ENCODE measurements around the gene ATP8B1.

Gene ATP8B1

DNA sequence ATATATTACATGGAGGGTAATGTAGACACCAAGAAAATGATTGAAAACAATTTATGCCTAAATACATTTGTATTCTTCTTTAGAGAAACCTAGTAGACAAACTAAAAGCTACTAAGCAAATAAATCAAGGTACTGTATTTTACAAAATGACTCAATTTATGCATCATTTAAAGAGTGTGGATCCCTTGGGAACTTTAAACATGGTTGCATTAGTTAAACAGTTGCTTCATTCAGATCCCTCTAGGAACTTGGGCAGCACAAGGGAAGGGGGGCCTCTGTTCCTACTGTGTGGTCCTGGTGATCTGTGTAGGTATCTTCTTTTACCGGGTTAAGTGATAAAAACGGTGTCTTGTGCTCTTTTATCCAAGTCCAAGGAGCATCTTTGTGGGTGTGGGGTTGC, 31.5 kb upstream of the ATP8B1 start:
- TF ChIP-seq RAD21 (IDR thresholded peaks at IDR 0.05; ENCODE audit: low read depth) (no peak), FOXM1 (IDR thresholded peaks at IDR 0.05; ENCODE audit: borderline replicate concordance, low read depth) (no peak), EGR1 (IDR thresholded peaks at IDR 0.05) (no peak), TEAD4 (IDR thresholded peaks at IDR 0.05) (no peak), YY1 (IDR thresholded peaks at IDR 0.05; ENCODE audit: low read depth) (no peak), NFIC (IDR thresholded peaks at IDR 0.05) (no peak), CREB1 (IDR thresholded peaks at IDR 0.05; ENCODE audit: low read depth) (no peak), TCF12 (IDR thresholded peaks at IDR 0.05; ENCODE audit: low read depth) (no peak), MAX (IDR thresholded peaks at IDR 0.05) (no peak), REST (IDR thresholded peaks at IDR 0.05; ENCODE audit: low read depth) (no peak)

DNA sequence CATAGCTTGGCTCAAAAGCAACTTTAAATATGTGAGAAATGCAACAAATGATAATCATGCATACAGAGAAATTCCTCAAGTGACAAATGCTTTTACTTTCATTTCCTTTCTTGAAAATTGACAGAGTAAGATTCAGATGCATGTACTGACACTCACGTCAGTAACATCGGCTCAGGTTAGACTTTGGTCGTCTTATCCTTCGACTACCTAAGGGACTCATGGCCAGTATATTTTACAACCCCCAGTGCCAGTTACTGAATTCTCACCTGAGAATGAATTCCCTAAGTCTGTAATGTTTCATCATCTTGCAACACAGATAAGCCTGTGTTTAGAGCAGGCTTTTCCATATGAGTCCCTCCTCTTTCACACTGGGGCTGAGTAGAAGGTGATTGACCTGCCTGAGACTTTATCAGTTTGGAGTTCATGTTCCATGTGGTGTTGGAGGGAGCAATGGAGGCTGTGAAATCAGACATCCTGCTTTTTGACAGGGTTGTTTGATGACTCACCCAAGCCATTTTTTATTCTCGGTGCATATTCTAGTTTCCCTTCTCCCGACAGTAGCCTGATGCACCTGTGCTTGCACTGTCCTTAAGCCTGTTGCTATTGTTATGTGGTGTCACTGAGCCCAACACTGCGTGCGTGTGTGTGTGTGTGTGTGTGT, 30.5 kb upstream of the ATP8B1 start:
- TF ChIP-seq USF1 (IDR thresholded peaks at IDR 0.05) (no peak), YY1 (IDR thresholded peaks at IDR 0.05; ENCODE audit: low read depth) (no peak), EP300 (IDR thresholded peaks at IDR 0.05; ENCODE audit: borderline replicate concordance) (no peak), REST (IDR thresholded peaks at IDR 0.05; ENCODE audit: low read depth) (no peak), RAD21 (IDR thresholded peaks at IDR 0.05; ENCODE audit: low read depth) (no peak), FOXM1 (IDR thresholded peaks at IDR 0.05; ENCODE audit: borderline replicate concordance, low read depth) (no peak), ZBTB7A (IDR thresholded peaks at IDR 0.05; ENCODE audit: low read depth) (no peak), NFIC (IDR thresholded peaks at IDR 0.05) (no peak), TCF12 (IDR thresholded peaks at IDR 0.05; ENCODE audit: low read depth) (no peak), MAX (IDR thresholded peaks at IDR 0.05) (no peak), CEBPB (IDR thresholded peaks at IDR 0.05) (no peak), EGR1 (IDR thresholded peaks at IDR 0.05) (no peak), CREB1 (IDR thresholded peaks at IDR 0.05; ENCODE audit: low read depth) (no peak), TEAD4 (IDR thresholded peaks at IDR 0.05) (no peak), TAF1 (IDR thresholded peaks at IDR 0.05; ENCODE audit: low read depth) (no peak)

DNA sequence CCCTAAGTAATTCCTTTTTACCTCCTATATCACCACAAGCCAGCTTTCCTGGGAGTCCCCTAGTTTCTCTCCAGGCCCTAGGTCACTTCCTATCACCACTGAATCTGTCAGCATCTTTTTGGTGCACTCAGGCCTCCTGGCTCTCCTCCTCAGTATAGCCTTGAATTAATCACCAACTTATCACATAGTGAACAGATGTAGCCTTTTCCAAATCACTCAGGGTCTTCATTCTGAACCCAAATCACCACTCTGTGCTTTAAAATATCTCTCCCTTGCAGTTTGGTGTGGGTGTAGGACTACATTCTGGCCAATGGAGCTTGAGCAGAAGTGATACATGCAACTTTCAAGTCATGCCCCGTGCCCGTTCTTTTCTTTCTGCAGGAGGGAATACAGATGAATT, 29.6 kb upstream of the ATP8B1 start:
- TF ChIP-seq USF1 (IDR thresholded peaks at IDR 0.05): no peak
- TF ChIP-seq EP300 (IDR thresholded peaks at IDR 0.05; ENCODE audit: borderline replicate concordance): no peak
- no peak for TF ChIP-seq CREB1 (IDR thresholded peaks at IDR 0.05; ENCODE audit: low read depth)
- TF ChIP-seq MAX (IDR thresholded peaks at IDR 0.05): no peak
- TF ChIP-seq RAD21 (IDR thresholded peaks at IDR 0.05; ENCODE audit: low read depth): no peak
- no peak for TF ChIP-seq YY1 (IDR thresholded peaks at IDR 0.05; ENCODE audit: low read depth)
- TF ChIP-seq FOXM1 (IDR thresholded peaks at IDR 0.05; ENCODE audit: borderline replicate concordance, low read depth): no peak
- TF ChIP-seq TCF12 (IDR thresholded peaks at IDR 0.05; ENCODE audit: low read depth): no peak
- TF ChIP-seq TEAD4 (IDR thresholded peaks at IDR 0.05): no peak
- no peak for TF ChIP-seq REST (IDR thresholded peaks at IDR 0.05; ENCODE audit: low read depth)
- no peak for TF ChIP-seq ZBTB7A (IDR thresholded peaks at IDR 0.05; ENCODE audit: low read depth)
- no peak for TF ChIP-seq NFIC (IDR thresholded peaks at IDR 0.05)
- TF ChIP-seq EGR1 (IDR thresholded peaks at IDR 0.05): no peak
- TF ChIP-seq TAF1 (IDR thresholded peaks at IDR 0.05; ENCODE audit: low read depth): no peak
- no peak for TF ChIP-seq CEBPB (IDR thresholded peaks at IDR 0.05)

Measured in Ishikawa (cell line).